Measurements from ENCODE around the gene CTBP2.

The CTBP2 gene

DNA sequence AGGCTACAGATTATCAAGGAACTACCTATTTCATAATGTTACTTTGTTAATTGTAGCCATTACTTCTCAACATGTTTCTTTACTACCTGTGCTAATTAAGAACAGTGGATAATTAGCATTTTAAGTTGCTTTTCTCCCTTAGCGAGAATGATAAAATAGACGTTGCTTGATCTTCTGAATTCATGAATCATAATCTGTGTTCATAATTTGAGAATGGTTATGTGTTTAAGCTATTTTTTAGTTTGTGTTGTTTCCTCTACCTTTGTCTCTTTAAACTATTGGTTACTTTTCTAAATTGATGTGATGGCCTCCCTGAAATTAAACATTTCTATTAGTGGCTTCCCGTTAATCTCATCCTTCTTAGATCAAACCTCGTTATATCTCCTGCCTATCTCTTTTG is 218.5 kb downstream of the CTBP2 start, which contains the start of gene ZRANB1:
TSS of gene ZRANB1 (plus strand) at position 301 of the 400 bp plus-strand sequence. CDS start 371 bp downstream, outside the sequence.
- DNase-seq (ENCODE audit: low read depth) = no peak

DNA sequence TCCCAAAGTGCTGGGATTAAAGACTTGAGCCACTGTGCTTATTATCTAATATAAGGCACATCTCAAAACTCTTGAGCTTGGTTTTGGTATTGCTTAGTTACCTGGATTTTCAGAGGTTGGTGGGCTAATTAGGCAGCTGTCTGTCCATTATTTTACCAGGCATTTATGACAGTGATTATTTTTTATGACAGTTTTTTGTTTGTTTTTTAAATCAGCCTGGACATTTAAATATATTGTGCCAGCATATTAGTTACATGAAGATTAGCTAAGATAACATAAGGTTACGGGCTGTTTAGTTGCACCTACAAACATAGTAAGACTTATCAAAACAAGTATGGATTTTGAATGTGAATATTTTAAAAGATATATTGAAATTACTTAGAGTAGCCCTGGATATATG is 221.1 kb downstream of the CTBP2 start:
- no peak for DNase-seq (ENCODE audit: low read depth)

DNA sequence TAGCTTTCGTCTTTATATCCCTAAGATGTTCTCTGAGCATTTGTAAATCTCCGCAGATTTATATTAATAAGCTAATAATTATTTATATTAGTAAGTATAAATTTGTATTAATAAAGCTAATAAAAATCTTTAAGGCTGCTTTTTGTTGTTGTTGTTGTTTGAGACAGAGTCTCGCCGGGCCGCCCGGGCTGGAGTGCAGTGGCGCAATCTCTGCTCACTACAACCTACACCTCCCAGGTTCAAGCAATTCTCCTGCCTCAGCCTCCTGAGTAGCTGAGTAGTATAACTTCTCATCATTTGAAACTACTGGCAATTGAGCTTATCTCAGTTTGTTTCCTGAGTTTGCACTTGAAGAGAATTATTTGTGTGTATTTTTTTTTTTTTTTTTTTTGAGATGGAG is 223.6 kb downstream of the CTBP2 start:
- DNase-seq (ENCODE audit: low read depth) = no peak

DNA sequence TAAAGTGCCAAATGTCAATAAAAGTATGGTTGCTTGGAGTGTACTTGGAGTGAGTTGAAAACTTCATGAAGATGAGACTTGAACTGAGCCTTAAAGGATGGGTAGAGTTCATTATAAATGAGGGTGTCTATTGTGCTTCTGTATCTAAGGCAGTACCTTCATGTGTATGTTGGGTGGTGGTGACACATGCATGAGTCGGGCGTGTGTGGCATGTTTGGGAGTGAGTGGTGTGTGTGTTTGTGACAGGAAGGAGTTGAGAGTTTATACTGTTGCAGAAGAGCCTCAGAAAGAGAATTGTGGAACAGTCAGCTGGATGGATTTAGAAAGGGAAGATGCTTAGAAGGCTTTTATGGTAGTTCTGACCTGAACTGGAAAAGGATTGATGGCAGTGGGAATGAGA is 224.4 kb downstream of the CTBP2 start:
- no peak for DNase-seq (ENCODE audit: low read depth)

Data from stromal cell of bone marrow (primary cell).